HepG2 (cell line): ENCODE results near the gene ANTKMT. TPM values are rescaled to one million over a fixed set of nuclear protein-coding genes. Genes with fewer than 3 reads are reported as not detected.

Experiments
- KLF11 ChIP-seq: IDR thresholded peaks from 2 replicates; pipeline ENCODE4 v1.6.1; 2016; ENCODE audit warnings: missing compliant biosample characterization
- NFATC3 ChIP-seq: sonication (generic); formaldehyde crosslinking; IDR thresholded peaks from 2 replicates; pipeline ENCODE4 v1.5.1; 2020; ENCODE audit warnings: mild to moderate bottlenecking, missing genetic modification reagents
- SMAD1 ChIP-seq: sonication (generic); formaldehyde crosslinking; IDR thresholded peaks from 2 replicates; pipeline ENCODE4 v1.4.0; 2020; ENCODE audit warnings: missing genetic modification reagents, low read depth, mild to moderate bottlenecking, borderline replicate concordance
- TCF12 ChIP-seq, 2 experiments: fragments of 450-650 bp in 1 of 2; sonication (generic) in 1 of 2; formaldehyde crosslinking in 1 of 2; IDR thresholded peaks; 2 replicates each; pipeline versions ENCODE4 v1.6.1 to v1.8.0; 2017 to 2022; ENCODE audit warnings: antibody characterized with exemption in 1 of 2, mild to moderate bottlenecking in 1 of 2, missing genetic modification reagents in 1 of 2, moderate library complexity in 1 of 2
- ZBTB21 ChIP-seq: sonication (generic); formaldehyde crosslinking; IDR thresholded peaks from 2 replicates; pipeline ENCODE4 v1.4.0; 2020; ENCODE audit warnings: missing genetic modification reagents
- ZFP36L2 ChIP-seq: sonication (generic); formaldehyde crosslinking; IDR thresholded peaks from 2 replicates; pipeline ENCODE4 v1.4.0; 2020; ENCODE audit warnings: missing genetic modification reagents
- ZNF10 ChIP-seq: sonication (generic); formaldehyde crosslinking; IDR thresholded peaks from 2 replicates; pipeline ENCODE4 v1.4.0; 2020; ENCODE audit warnings: mild to moderate bottlenecking, low read depth, missing genetic modification reagents, borderline replicate concordance
- ZNF607 ChIP-seq: sonication (generic); formaldehyde crosslinking; IDR thresholded peaks from 2 replicates; pipeline ENCODE4 v1.5.1; 2020; ENCODE audit warnings: missing genetic modification reagents, mild to moderate bottlenecking, borderline replicate concordance
- ZSCAN30 ChIP-seq: sonication (generic); formaldehyde crosslinking; IDR thresholded peaks from 2 replicates; pipeline ENCODE4 v1.5.0; 2020; ENCODE audit warnings: mild to moderate bottlenecking, missing genetic modification reagents
- polyA plus RNA-seq, 8 experiments: library from polyadenylated mRNA; depleted of rRNA in 3 of 8; stranded (reverse) in 7 of 8; unstranded in 1 of 8; fragments of >200 nt; fragmentation: Illumina TruSeq in 4 of 8; extraction: Trizol in 4 of 8; gene quantifications; 2 replicates each; pipeline versions ENCODE4 v1.2.1 to v1.2.3, GENCODE V29; 2011 to 2016; ENCODE audit warnings: low read depth in 4 of 8, missing spikeins in 1 of 8, mixed read lengths in 1 of 8; ENCODE audit not compliant: insufficient read depth in 1 of 8
- total RNA-seq, 5 experiments: library from RNA; depleted of rRNA; stranded (reverse); fragments of >200 nt; fragmentation: Illumina TruSeq; extraction: Trizol; gene quantifications; 2 replicates each; pipeline ENCODE4 v1.2.3, GENCODE V29; 2016; ENCODE audit warnings: low read depth in 1 of 5
- TF ChIP-seq, protein P1 (sequence below): sonication (generic); IDR thresholded peaks from 2 replicates; pipeline ENCODE4 v1.6.1; 2016; ENCODE audit warnings: low read depth, borderline replicate concordance
- TF ChIP-seq, protein P2 (sequence below): IDR thresholded peaks from 2 replicates; pipeline ENCODE4 v1.6.1; 2018; ENCODE audit warnings: missing genetic modification reagents, mild to moderate bottlenecking, missing compliant biosample characterization
- TF ChIP-seq, protein P3 (sequence below): sonication (generic); formaldehyde crosslinking; IDR thresholded peaks from 2 replicates; pipeline ENCODE4 v1.4.0; 2020; ENCODE audit warnings: missing genetic modification reagents, low read depth, mild to moderate bottlenecking, borderline replicate concordance
- TF ChIP-seq, protein P4 (sequence below): sonication (generic); formaldehyde crosslinking; IDR thresholded peaks from 2 replicates; pipeline ENCODE4 v1.4.0; 2020; ENCODE audit warnings: missing genetic modification reagents; ENCODE audit errors: not compliant biosample characterization
- TF ChIP-seq, protein P5 (sequence below): IDR thresholded peaks from 2 replicates; pipeline ENCODE4 v1.6.1; 2016
- TF ChIP-seq, protein P6 (sequence below): sonication (generic); formaldehyde crosslinking; IDR thresholded peaks from 2 replicates; pipeline ENCODE4 v1.4.0; 2020; ENCODE audit warnings: missing genetic modification reagents
- TF ChIP-seq, protein P7 (sequence below): sonication (generic); formaldehyde crosslinking; IDR thresholded peaks from 2 replicates; pipeline ENCODE4 v1.5.1; 2020; ENCODE audit warnings: missing genetic modification reagents, mild to moderate bottlenecking, borderline replicate concordance
- TF ChIP-seq, protein P8 (sequence below): IDR thresholded peaks from 2 replicates; pipeline ENCODE4 v1.6.1; 2012; ENCODE audit warnings: low read depth, low read length, improper control_type of control experiment

ANTKMT gene
- total and polyA plus RNA-seq, 2 of the 13 experiments (the other 11 are each of a cell fraction or from before 2014, with no cell fraction given), result 7.5 to 47.8 TPM

DNA sequence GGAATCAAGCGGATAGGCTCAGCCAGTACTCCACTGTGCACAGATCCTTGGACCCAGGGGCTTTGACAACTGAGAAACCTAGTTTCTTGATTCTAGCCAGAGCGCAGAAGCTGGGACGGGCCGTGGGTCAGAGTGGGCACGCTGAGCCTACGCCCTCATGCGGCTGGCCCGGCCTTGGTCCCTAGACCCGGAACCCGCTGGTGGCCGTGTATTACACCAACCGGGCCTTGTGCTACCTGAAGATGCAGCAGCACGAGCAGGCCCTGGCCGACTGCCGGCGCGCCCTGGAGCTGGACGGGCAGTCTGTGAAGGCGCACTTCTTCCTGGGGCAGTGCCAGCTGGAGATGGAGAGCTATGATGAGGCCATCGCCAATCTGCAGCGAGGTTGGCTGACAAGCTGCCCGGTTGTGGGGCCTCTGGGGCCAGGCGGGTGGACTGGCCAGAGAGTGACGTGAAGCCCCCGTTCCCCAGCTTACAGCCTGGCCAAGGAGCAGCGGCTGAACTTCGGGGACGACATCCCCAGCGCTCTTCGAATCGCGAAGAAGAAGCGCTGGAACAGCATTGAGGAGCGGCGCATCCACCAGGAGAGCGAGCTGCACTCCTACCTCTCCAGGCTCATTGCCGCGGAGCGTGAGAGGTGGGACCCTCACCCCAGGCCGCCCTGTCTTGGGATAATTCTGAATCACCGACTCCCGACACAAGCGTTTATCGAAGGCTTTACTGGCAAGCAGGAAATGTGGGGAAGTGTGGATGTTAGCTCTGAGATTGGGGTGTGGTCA lies 39.8 kb upstream of the ANTKMT start (continued):
- TF ChIP-seq, protein P1, sequence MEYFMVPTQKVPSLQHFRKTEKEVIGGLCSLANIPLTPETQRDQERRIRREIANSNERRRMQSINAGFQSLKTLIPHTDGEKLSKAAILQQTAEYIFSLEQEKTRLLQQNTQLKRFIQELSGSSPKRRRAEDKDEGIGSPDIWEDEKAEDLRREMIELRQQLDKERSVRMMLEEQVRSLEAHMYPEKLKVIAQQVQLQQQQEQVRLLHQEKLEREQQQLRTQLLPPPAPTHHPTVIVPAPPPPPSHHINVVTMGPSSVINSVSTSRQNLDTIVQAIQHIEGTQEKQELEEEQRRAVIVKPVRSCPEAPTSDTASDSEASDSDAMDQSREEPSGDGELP, result no peak
- TF ChIP-seq, protein P2, sequence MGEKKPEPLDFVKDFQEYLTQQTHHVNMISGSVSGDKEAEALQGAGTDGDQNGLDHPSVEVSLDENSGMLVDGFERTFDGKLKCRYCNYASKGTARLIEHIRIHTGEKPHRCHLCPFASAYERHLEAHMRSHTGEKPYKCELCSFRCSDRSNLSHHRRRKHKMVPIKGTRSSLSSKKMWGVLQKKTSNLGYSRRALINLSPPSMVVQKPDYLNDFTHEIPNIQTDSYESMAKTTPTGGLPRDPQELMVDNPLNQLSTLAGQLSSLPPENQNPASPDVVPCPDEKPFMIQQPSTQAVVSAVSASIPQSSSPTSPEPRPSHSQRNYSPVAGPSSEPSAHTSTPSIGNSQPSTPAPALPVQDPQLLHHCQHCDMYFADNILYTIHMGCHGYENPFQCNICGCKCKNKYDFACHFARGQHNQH (CRISPR knock-in tag), result 0 out of 2 replicates have a peak, but pooled peaks have one; percentile 4
- TF ChIP-seq SMAD1 (CRISPR knock-in tag), result peak; percentile 55; the same call in 1 of the 2 replicates
- TF ChIP-seq NFATC3, result no peak
- TF ChIP-seq, protein P3, sequence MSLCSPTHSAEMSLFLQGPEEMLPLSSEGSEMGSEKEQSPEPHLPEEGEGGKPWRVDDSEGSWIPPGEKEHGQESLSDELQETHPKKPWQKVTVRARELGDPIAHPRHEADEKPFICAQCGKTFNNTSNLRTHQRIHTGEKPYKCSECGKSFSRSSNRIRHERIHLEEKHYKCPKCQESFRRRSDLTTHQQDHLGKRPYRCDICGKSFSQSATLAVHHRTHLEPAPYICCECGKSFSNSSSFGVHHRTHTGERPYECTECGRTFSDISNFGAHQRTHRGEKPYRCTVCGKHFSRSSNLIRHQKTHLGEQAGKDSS (CRISPR knock-in tag), result no peak
- no peak for TF ChIP-seq ZFP36L2
- TF ChIP-seq, protein P4, sequence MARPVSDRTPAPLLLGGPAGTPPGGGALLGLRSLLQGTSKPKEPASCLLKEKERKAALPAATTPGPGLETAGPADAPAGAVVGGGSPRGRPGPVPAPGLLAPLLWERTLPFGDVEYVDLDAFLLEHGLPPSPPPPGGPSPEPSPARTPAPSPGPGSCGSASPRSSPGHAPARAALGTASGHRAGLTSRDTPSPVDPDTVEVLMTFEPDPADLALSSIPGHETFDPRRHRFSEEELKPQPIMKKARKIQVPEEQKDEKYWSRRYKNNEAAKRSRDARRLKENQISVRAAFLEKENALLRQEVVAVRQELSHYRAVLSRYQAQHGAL (CRISPR knock-in tag), result no peak
- TF ChIP-seq, protein P5, sequence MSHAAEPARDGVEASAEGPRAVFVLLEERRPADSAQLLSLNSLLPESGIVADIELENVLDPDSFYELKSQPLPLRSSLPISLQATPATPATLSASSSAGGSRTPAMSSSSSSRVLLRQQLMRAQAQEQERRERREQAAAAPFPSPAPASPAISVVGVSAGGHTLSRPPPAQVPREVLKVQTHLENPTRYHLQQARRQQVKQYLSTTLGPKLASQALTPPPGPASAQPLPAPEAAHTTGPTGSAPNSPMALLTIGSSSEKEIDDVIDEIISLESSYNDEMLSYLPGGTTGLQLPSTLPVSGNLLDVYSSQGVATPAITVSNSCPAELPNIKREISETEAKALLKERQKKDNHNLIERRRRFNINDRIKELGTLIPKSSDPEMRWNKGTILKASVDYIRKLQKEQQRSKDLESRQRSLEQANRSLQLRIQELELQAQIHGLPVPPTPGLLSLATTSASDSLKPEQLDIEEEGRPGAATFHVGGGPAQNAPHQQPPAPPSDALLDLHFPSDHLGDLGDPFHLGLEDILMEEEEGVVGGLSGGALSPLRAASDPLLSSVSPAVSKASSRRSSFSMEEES, result no peak
- TF ChIP-seq TCF12 (IDR thresholded peaks at IDR 0.05), result no peak
- TF ChIP-seq TCF12 (CRISPR knock-in tag; IDR thresholded peaks at IDR 0.05), result no peak; the same call in 1 of the 2 replicates
- TF ChIP-seq ZSCAN30 (CRISPR knock-in tag), result no peak
- no peak for TF ChIP-seq ZNF607 (CRISPR knock-in tag)
- TF ChIP-seq, protein P6, sequence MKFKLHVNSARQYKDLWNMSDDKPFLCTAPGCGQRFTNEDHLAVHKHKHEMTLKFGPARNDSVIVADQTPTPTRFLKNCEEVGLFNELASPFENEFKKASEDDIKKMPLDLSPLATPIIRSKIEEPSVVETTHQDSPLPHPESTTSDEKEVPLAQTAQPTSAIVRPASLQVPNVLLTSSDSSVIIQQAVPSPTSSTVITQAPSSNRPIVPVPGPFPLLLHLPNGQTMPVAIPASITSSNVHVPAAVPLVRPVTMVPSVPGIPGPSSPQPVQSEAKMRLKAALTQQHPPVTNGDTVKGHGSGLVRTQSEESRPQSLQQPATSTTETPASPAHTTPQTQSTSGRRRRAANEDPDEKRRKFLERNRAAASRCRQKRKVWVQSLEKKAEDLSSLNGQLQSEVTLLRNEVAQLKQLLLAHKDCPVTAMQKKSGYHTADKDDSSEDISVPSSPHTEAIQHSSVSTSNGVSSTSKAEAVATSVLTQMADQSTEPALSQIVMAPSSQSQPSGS, result no peak
- TF ChIP-seq KLF11, result no peak
- TF ChIP-seq, protein P7, sequence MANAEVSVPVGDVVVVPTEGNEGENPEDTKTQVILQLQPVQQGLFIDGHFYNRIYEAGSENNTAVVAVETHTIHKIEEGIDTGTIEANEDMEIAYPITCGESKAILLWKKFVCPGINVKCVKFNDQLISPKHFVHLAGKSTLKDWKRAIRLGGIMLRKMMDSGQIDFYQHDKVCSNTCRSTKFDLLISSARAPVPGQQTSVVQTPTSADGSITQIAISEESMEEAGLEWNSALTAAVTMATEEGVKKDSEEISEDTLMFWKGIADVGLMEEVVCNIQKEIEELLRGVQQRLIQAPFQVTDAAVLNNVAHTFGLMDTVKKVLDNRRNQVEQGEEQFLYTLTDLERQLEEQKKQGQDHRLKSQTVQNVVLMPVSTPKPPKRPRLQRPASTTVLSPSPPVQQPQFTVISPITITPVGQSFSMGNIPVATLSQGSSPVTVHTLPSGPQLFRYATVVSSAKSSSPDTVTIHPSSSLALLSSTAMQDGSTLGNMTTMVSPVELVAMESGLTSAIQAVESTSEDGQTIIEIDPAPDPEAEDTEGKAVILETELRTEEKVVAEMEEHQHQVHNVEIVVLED (CRISPR knock-in tag), result no peak
- no peak for TF ChIP-seq ZNF10 (CRISPR knock-in tag)
- TF ChIP-seq, protein P8, sequence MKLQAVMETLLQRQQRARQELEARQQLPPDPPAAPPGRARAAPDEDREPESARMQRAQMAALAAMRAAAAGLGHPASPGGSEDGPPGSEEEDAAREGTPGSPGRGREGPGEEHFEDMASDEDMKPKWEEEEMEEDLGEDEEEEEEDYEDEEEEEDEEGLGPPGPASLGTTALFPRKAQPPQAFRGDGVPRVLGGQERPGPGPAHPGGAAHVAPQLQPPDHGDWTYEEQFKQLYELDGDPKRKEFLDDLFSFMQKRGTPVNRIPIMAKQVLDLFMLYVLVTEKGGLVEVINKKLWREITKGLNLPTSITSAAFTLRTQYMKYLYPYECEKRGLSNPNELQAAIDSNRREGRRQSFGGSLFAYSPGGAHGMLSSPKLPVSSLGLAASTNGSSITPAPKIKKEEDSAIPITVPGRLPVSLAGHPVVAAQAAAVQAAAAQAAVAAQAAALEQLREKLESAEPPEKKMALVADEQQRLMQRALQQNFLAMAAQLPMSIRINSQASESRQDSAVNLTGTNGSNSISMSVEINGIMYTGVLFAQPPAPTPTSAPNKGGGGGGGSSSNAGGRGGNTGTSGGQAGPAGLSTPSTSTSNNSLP, result no peak
- TF ChIP-seq ZBTB21 (CRISPR knock-in tag), result no peak
